HG03025 (cell line): Measurements from ENCODE around the gene AFF3.

Experiments
- ATAC-seq: cut with Tn5 transposase; IDR thresholded peaks from one replicate; pipeline ENCODE4 v1.9.1; 2021; ENCODE audit warnings: mild to moderate bottlenecking, moderate library complexity; ENCODE audit not compliant: unreplicated experiment, low FRiP score

Gene AFF3

DNA sequence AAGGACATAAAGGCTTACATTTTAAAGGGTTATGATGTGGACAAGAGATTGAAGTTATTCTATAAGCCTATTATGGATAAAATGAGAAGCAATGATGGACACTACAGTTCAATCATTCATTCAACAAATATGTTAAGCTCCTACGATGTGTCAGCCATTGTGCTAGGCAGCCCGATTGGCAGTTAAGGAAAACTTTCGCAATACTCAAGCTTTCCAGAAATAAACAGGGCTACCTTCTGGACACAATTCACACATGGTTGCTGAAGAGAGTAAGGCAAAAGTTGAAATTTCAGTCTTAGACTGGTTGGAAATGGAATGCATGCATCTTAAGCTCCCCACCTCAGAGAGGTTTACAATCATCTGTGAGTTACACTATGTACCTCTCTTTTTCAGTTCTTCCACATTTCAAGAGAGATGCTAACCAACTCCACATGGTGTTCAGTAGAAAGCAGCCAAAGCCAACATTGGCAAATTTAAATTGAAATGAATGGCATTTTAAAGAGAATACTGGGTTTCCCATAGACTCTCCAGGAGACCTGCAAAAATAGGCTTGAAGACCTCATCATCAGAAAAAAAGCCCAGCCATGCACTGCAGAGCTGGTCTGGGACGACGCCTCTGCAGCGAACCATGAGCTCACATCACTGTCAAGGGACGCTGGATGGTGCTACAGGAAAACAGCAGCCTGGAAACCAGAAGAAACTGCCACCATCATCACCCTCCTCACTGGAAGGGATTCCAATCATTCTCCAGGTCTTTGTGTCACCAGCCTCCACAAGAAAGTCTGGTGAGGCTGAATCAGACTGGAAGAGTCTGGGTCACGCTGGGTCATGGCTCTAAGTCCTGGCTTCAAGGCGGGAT lies 276.3 kb downstream of the AFF3 start:
- ATAC-seq: no peak

DNA sequence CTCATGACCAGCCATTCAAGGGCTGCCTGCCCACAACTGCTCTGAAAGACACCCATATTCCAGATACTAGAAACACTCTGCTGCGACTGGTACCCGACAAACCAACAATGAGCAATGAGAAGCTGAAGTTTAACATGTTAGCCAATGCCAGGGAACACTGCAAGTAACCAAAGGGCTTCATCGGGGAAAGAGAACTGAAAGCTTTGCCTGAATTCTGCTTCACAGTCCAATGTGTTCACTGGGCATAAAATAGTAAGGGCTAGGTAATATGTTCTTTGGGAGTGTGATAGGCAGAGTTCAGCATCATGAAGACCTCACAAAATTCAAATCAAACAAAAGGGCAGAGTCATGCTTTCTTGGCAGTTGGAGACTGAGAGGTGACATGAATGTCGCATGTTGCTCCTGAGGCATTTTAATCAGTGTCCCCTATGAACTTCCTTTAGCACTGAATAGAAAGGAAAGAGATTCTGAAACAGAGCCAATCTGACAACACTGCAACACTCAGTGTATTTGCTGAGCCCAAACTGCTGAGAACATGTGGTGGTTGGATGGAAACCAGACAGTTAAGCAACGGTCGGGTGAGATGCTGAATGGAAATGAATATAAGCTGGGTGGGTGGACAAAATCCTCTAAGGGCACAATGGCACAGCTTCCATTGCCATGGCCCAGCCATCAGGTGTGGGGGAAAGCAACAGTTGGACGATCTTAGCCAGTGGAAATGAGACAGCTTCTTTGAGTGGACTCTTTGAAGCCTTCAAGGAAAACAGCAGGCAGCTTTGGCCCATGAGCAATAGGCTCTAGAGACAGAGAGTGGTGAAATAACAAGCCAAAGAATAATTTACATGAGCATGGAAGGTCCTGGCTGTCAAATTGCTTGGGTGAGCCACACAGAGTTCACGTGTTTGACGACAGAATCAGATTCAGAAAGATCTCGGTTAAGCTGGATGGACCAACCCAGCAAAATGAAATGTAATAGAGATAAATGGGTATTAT lies 277.5 kb downstream of the AFF3 start:
- ATAC-seq: no peak

- ATAC-seq: no peak
Measured at GRCh38 chr2:99863903-99864270, 278.5 kb downstream of the AFF3 start.

DNA sequence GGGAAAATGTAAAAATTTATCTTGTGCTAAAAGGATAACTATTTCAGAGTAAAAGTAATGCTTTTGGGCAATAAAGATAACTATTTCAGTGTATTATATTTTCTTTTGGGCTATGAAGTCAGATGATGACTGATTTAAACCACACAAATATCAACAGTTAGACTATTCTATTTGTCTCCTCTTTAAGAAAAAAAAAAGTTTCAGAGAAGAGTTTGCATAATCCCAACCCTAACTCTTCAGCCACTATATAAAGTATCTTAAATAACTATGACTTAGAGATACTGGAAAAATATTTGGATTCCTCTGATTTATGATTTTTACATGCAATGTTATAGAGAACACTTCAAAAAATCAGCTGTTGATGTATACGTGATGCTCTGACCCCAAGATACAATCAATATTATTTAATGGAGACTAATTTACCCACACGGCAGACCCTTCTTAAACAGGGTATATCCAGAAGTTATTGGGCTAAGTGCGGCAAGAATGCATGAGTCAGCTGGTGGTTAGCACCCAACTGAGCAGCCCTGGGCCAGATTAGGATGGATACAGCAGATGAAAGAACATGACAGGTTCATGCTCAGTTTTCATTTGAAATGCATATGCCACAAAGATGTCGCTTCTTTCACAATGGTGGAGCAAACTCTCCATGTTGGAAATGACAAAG lies 279.0 kb downstream of the AFF3 start:
- ATAC-seq: no peak

DNA sequence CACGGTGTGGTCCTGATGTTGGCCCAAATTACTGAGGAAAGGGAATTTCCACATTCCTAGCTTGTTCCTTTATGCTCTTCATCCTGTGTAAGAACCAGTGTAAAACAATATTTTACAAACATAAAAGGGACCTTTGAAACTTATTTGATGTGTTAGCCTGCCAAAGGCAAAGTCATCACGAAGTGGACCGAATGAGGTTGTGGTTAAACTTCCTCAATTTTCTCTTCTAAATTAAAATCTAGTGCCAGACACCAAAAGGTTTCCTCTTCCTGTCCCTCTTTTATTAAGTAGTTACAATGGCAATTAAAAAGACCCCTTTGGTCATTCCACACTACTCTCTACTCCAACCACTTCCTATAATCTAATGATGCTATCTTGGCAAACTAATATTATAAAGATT lies 279.8 kb downstream of the AFF3 start:
- ATAC-seq: no peak

- ATAC-seq: peak; percentile 52
Measured at GRCh38 chr2:99861376-99861760, 281.0 kb downstream of the AFF3 start.

DNA sequence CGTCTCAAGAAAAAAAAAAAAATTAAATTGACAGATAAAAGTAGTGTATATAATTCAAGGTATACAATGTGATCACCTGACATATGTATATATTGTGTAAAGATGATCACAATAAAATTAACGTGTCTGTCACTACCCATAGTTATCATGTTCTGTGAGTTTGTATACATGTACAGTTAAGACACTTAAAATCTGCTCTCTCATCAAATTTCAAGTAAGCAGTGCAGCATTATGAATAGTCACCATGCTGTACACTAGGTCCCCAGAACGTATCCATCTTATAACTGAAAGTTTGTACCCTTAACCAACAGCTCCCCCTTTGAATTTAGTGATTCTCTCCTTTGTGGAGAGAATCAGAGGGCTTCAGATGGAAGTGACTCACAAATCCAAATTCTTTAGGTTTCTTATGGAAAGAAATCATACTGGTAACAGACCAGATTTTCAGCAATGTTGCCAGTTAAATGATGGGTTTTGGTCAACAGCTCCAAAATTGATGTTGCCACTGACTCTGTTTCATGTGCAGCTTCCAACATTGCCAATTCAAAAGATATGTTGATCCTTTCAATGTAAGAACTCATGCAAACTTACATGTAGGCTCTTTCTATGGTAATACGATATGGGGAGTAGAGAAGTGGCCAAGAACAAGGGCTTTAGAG lies 281.5 kb downstream of the AFF3 start:
- ATAC-seq: no peak

- no peak for ATAC-seq
Measured at GRCh38 chr2:99858951-99859596, 283.3 kb downstream of the AFF3 start.

GRCh38 chr2:99857867-99858444 lies 284.4 kb downstream of the AFF3 start:
- ATAC-seq: no peak

- no peak for ATAC-seq
Measured at GRCh38 chr2:99857372-99857771, 285.0 kb downstream of the AFF3 start.

DNA sequence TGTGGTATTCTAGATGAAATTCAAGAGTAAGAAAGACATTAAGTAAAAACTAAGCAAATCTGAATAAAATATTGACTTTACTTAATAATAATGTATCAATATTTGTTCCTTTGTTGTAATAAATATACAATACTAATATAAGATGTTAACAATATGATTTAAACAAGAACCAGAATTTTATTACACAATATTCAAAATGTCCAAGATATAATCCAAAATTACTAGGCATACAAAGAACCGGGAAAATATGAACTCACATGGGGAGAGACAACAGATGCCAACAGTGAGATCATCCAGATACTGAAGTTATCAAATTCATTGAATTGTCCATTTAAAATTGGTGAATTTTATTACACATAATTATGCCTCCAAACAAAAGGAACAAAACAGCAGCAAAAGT lies 286.3 kb downstream of the AFF3 start:
- no peak for ATAC-seq

- no peak for ATAC-seq
Measured at GRCh38 chr2:99854236-99854852, 288.0 kb downstream of the AFF3 start.

DNA sequence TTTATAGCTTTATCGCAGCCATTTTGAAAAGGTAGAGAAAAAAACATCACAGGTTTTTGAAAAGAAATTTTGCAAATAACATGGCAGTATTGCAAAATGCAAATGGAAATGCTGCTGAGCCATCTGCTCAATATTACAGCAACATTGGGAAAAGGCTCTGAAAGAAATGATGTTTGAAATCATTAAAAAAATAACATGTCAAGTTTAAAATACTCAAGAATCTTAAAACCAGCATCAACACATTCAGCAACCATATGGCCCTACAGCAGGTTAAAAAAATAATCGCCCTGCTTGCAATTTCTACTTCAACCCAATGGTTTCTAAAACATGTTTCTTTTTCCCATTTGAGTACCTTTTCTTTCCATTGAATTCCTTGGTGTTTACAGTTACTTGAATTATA lies 289.4 kb downstream of the AFF3 start:
- ATAC-seq: no peak

GRCh38 chr2:99852376-99852934 lies 289.9 kb downstream of the AFF3 start:
- ATAC-seq: no peak

DNA sequence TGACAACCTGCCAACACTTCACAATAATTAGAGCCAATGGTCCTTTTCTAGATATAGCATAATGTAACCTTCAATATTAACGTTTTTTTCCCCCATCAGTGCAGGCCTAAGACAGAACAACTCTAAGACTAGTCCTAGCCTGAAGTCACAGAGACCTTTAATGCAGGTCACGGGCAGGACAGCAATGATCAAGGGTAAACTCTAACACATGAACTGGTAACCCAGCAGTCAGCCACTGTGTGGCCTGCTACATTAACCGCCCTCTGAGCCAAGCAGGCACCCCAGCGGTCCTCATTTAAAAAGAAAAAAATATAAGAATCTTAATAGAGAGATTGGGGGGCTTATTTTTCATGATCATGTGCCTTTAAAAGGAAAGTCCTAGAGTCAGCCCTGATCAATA lies 290.6 kb downstream of the AFF3 start:
- ATAC-seq: no peak

DNA sequence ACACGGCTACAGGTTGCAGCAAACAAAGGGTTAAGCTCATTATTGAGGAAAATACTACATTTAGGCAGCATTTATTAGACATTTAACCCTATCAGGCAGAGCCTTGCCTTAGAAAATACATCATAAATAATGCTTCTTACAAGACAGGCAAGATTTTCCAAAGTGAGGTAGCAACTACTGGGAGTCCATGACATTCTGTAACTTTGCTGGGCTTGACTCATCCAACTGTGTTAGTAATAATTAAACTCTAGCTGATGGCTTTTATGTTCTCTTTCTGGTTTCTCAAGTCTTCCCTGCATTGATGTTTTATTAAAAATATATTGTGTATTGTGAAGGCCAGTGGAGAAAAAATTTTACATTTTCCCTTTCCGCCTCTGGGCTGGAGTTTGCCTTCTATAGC lies 291.3 kb downstream of the AFF3 start:
- no peak for ATAC-seq

DNA sequence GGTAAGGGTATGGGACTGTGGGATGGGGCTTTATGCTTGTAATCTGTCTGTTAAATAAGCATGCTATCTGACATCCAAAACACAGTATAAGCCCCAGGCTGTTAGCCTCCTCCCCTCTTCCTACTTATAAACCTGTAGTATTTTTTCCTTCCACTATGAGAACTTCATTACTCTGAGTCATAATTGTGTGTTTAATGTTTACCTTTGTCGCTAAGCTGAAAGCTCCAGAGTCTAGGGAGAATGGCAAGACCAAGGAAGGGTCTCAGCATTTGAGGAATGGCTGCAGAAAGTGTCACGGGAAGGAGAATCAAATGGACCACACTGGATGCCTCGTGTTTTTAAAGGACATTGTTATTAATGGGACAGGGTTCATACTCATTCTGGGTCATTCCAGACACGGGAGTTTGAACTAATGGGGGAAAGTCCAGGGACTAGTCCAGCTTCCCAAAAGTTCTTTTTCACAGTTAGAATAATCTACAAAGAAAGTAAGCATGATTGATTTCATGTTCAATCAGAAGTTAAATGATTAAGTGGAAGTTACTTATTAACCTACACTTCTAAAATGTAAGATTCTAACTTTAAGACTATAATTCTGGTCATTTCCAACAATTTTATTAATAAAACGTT lies 292.2 kb downstream of the AFF3 start:
- no peak for ATAC-seq

- ATAC-seq: no peak
Measured at GRCh38 chr2:99846462-99847107, 295.8 kb downstream of the AFF3 start.
